GM21619 (cell line): Measurements from ENCODE around the gene IGF2BP1.
"Not testable (repeated sequence)": the region's sequence is repeated elsewhere in the genome, so short reads cannot be mapped to it uniquely, and the experiment has no call there.

ENCODE experiments used
- ATAC-seq: cut with Tn5 transposase; IDR thresholded peaks from one replicate; pipeline ENCODE4 v1.9.1; 2021; ENCODE audit not compliant: unreplicated experiment

IGF2BP1 gene

GRCh38 chr17:49049265-49049664 lies 52.1 kb downstream of the IGF2BP1 start:
- no peak for ATAC-seq

GRCh38 chr17:49050611-49051010 lies 53.4 kb downstream of the IGF2BP1 start:
- ATAC-seq, result no peak

- no peak for ATAC-seq
Measured at GRCh38 chr17:49051269-49051668, 54.1 kb downstream of the IGF2BP1 start.

GRCh38 chr17:49053171-49053829 lies 56.1 kb downstream of the IGF2BP1 start:
- ATAC-seq, result no peak

GRCh38 chr17:49054342-49055092 lies 57.3 kb downstream of the IGF2BP1 start:
- no peak for ATAC-seq

- ATAC-seq, result no peak
Measured at GRCh38 chr17:49055181-49055927, 58.2 kb downstream of the IGF2BP1 start.

- ATAC-seq, result no peak
Measured at GRCh38 chr17:49061524-49061943, 64.3 kb downstream of the IGF2BP1 start.

GRCh38 chr17:49063652-49064051 lies 66.5 kb downstream of the IGF2BP1 start:
- ATAC-seq, result no peak

- ATAC-seq, result no peak
Measured at GRCh38 chr17:49067163-49067562, 70.0 kb downstream of the IGF2BP1 start.

- no peak for ATAC-seq
Measured at GRCh38 chr17:49069585-49070273, 72.5 kb downstream of the IGF2BP1 start.

GRCh38 chr17:49071106-49071505 lies 73.9 kb downstream of the IGF2BP1 start:
- no peak for ATAC-seq

GRCh38 chr17:49074851-49075540 lies 77.8 kb downstream of the IGF2BP1 start:
- ATAC-seq, result no peak

GRCh38 chr17:49076573-49077384 lies 79.6 kb downstream of the IGF2BP1 start:
- no peak for ATAC-seq

- ATAC-seq, result no peak
Measured at GRCh38 chr17:49078248-49078647, 81.1 kb downstream of the IGF2BP1 start.

- no peak for ATAC-seq
Measured at GRCh38 chr17:49079840-49080663, 82.9 kb downstream of the IGF2BP1 start.

GRCh38 chr17:49082231-49082630 lies 85.0 kb downstream of the IGF2BP1 start:
- ATAC-seq, result no peak

GRCh38 chr17:49085046-49085445 lies 87.9 kb downstream of the IGF2BP1 start:
- not testable (repeated sequence) for ATAC-seq

- ATAC-seq, result no peak
Measured at GRCh38 chr17:49085565-49086315, 88.6 kb downstream of the IGF2BP1 start.
